Measurements from ENCODE around the gene PSMD8.
"Not testable (repeated sequence)": the region's sequence is repeated elsewhere in the genome, so short reads cannot be mapped to it uniquely, and the experiment has no call there.

PSMD8 gene

DNA sequence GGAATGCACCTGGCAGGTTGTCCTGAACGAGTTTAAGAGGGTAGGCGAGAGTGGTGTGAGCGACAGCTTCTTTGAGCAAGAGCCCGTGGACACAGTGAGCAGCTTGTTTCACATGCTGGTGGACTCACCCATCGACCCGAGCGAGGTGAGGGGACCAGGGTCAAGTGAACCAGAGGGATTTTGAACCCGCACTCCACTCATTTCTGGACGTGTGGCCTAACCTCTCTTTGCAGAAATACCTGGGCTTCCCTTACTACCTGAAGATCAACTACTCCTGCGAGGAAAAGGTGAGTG, 37.1 kb upstream of the PSMD8 start:
- TF ChIP-seq, protein P1, sequence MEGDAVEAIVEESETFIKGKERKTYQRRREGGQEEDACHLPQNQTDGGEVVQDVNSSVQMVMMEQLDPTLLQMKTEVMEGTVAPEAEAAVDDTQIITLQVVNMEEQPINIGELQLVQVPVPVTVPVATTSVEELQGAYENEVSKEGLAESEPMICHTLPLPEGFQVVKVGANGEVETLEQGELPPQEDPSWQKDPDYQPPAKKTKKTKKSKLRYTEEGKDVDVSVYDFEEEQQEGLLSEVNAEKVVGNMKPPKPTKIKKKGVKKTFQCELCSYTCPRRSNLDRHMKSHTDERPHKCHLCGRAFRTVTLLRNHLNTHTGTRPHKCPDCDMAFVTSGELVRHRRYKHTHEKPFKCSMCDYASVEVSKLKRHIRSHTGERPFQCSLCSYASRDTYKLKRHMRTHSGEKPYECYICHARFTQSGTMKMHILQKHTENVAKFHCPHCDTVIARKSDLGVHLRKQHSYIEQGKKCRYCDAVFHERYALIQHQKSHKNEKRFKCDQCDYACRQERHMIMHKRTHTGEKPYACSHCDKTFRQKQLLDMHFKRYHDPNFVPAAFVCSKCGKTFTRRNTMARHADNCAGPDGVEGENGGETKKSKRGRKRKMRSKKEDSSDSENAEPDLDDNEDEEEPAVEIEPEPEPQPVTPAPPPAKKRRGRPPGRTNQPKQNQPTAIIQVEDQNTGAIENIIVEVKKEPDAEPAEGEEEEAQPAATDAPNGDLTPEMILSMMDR (IDR thresholded peaks at IDR 0.05; ENCODE audit: extremely low read depth, missing control alignments): no peak
- DNase-seq (ENCODE audit: low spot score): no peak

DNA sequence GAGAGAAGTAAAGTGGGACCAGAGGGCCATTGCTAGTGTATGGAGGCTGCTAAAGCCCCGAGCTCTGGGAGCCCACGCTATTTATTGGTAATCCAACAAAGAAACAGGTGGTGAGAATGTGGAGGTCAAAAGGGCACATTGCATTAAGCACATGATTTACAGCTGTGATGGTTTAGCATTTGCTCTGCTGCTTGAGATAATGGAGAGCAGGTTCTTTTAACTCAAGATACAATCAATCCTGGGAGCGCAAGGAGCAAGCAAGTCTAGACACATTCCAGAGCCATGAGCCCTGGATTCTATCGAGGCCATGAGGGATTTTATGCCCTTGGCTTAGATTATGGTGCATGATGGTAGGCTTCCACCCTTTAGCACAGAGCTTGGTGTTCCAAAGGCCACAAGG, 35.4 kb upstream of the PSMD8 start:
- not testable (repeated sequence) for DNase-seq (ENCODE audit: low spot score)

DNA sequence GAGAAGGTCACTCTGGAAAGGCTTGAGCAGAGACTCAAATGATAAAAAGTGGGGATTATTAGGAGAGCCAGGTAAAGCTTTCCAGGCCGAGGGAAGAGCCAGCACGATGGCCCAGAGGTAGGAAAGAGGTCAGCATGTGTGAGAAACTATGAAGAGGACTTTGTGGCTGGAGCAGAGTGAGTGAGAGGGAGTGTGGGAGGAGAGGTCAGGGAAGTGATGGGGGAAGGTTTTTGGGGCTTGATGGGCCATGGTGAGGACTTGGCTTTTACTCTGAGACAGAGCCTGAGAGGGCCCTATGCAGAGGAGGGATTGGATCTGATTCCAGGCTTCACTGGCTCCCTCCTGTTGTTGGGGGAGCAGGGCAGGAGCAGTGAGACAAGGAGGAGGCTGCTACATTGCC, 33.4 kb upstream of the PSMD8 start:
- TF ChIP-seq, protein P1 (IDR thresholded peaks at IDR 0.05; ENCODE audit: extremely low read depth, missing control alignments): no peak

DNA sequence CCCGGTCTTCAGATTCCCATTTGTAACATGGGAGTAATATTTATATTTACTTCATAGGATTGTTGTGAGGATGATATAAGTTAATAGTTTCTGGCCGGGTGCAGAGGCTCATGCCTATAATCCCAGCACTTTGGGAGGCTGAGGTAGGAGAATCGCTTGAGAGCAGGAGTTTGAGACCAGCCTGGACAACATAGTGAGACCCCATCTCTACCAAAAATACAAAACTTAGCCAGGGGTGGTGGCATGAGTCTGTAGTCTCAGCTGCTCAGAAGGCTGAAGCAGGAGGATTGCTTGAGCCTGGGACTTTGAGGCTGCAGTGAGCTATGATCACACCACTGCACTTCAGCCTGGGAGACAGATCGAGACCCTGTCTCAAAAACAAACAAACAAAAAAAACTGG, 27.5 kb upstream of the PSMD8 start:
- TF ChIP-seq, protein P1 (IDR thresholded peaks at IDR 0.05; ENCODE audit: extremely low read depth, missing control alignments): no peak
- DNase-seq (ENCODE audit: low spot score): no peak

More for the DNA sequence above, 33.4 kb upstream of the PSMD8 start:
- no peak for DNase-seq (ENCODE audit: low spot score)

DNA sequence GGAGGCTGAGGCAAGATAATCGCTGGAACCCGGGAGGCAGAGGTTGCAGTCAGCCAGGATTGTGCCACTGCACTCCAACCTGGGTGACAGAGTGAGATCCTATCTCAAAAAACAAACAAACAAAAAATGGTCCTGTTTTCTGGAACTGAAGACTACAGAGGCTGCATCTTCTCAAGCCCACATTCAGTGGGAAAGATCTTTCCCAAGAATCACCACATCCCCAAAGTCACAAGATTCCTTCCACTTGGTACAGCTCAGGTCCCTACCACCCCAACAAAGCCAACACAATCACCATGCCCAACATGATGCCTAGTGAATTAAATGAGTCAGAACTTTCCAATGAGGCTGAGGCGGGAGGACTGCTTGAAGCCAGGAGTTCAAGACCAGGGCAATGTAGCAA, 23.5 kb upstream of the PSMD8 start:
- TF ChIP-seq, protein P1 (IDR thresholded peaks at IDR 0.05; ENCODE audit: extremely low read depth, missing control alignments): no peak
- DNase-seq (ENCODE audit: low spot score): no peak

DNA sequence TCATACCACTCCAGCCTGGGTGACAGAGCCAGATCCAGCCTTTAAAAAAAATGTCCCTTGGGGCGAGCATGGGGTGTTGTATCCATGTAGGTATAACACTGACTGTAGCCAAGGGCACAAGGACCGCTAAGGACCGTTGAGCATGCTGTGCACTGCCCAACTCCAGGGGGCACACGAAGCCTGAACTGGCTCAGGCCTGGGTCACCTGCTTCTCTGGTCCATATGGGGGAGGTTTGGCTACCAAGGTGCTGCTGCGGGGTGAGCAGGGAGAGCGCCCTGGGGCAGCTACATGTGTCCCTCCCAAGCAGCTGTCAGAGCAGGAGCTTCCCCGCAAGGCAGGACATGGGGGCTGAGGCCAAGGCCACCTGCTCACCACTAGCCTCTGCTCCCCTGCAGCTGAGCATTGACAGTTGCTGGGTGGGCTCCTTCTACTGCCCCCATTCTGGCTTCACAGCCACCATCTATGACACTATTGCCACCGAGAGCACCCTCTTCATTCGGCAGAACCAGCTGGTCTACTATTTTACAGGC, 22.4 kb upstream of the PSMD8 start:
- TF ChIP-seq, protein P1 (IDR thresholded peaks at IDR 0.05; ENCODE audit: extremely low read depth, missing control alignments): no peak

DNA sequence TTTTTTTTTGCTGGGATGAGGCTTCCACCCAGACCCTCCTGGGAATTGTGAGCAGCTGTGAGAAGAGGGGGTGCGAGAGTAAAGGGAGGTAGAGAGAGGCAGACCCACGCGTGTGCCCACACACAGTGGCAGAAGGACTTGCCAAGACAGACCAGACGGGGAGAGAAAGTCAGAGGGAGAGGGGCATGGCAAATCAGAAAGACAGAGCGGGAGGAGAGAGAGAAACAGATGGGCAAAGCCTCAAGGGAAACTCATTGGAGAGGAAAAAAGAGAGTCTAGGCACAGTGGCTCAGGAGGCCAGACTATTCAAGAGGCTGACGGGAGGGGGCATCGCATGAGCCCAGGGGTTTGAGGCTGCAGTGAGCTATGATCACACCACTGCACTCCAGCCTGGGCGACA, 21.8 kb upstream of the PSMD8 start:
- TF ChIP-seq, protein P1 (IDR thresholded peaks at IDR 0.05; ENCODE audit: extremely low read depth, missing control alignments): no peak
- DNase-seq (ENCODE audit: low spot score): no peak

More for the DNA sequence above, 22.4 kb upstream of the PSMD8 start:
- DNase-seq (ENCODE audit: low spot score): no peak
